ENCODE data around the gene SUMF2.

The SUMF2 gene

DNA sequence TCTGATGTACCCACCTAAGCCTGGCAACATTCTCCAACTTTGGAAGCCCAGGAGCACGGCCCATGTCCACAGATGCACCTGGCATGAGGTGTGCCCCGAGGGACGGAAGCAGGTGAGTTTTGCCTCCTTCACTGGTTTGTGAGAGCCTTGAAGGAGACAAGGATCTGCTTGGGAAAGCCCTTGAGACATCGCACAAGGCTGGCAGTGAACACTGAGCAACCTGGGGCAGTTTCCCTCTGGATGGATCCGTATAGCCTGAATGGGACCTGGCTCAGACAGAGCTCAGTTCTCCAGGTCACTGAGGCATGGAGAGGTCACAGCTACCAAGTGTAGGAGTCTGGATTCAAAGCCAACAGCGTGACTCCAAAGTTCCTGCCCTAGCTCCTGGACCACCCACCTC, 60.9 kb downstream of the SUMF2 start:
- TF ChIP-seq, protein P1, sequence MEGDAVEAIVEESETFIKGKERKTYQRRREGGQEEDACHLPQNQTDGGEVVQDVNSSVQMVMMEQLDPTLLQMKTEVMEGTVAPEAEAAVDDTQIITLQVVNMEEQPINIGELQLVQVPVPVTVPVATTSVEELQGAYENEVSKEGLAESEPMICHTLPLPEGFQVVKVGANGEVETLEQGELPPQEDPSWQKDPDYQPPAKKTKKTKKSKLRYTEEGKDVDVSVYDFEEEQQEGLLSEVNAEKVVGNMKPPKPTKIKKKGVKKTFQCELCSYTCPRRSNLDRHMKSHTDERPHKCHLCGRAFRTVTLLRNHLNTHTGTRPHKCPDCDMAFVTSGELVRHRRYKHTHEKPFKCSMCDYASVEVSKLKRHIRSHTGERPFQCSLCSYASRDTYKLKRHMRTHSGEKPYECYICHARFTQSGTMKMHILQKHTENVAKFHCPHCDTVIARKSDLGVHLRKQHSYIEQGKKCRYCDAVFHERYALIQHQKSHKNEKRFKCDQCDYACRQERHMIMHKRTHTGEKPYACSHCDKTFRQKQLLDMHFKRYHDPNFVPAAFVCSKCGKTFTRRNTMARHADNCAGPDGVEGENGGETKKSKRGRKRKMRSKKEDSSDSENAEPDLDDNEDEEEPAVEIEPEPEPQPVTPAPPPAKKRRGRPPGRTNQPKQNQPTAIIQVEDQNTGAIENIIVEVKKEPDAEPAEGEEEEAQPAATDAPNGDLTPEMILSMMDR (IDR thresholded peaks at IDR 0.05; ENCODE audit: insufficient read depth, low read depth, low read length, missing control alignments): no peak
- H3K4me3 ChIP-seq (ENCODE audit: low read depth, low read length): no peak overlapping the region
- no peak for DNase-seq (ENCODE audit: low read depth)

GRCh38 chr7:56125831-56126230, 61.7 kb downstream of the SUMF2 start:
- DNase-seq (ENCODE audit: low read depth): no peak
- no peak overlapping the region for H3K4me3 ChIP-seq (ENCODE audit: low read depth, low read length)
- TF ChIP-seq, protein P1 (IDR thresholded peaks at IDR 0.05; ENCODE audit: insufficient read depth, low read depth, low read length, missing control alignments): no peak

GRCh38 chr7:56127241-56127975, 63.3 kb downstream of the SUMF2 start:
- DNase-seq (ENCODE audit: low read depth): no peak
- TF ChIP-seq, protein P1 (IDR thresholded peaks at IDR 0.05; ENCODE audit: insufficient read depth, low read depth, low read length, missing control alignments): no peak
- H3K4me3 ChIP-seq (ENCODE audit: low read depth, low read length): no peak overlapping the region

Data from GM12865 (cell line).